Panc1 (cell line): ENCODE measurements around the gene NPAS3. TPM values are rescaled to one million over a fixed set of nuclear protein-coding genes. Genes with fewer than 3 reads are reported as not detected.

Experiments
- ATAC-seq: fragments of 200-7000 bp; cut with Tn5 transposase; 2 replicates; pipeline ENCODE4 v1.9.1; 2020; ENCODE audit warnings: mild to moderate bottlenecking, moderate library complexity
- BruUV-seq: library from RNA; stranded (reverse); fragments of 400-500 nt; replicated peaks from 2 replicates; lab custom pipeline; 2021; lab: Mats Ljungman, UMichigan
- CTCF ChIA-PET: fragments of 300-600 bp; sonication (Branson Sonifier 250); formaldehyde crosslinking; loops from one replicate; lab custom pipeline; 2022; ENCODE audit warnings: antibody characterized with exemption; lab: Charles Lee
- POLR2A ChIA-PET: fragments of 300-600 bp; sonication (Branson Sonifier 250); formaldehyde crosslinking; loops from one replicate; lab custom pipeline; 2022; ENCODE audit warnings: antibody characterized with exemption; lab: Charles Lee
- DNase-seq: peaks from one replicate; pipeline ENCODE4 v3.0.0-alpha.2; 2010; ENCODE audit warnings: low read depth, low spot score
- H3K27ac ChIP-seq: 2 replicates; pipeline ENCODE4 v1.5.1; 2011; ENCODE audit warnings: mild to moderate bottlenecking, low read length, inconsistent platforms
- H3K27me3 ChIP-seq: fragments of 200-500 bp; sonication (Bioruptor generic); 2 replicates; pipeline ENCODE4 v1.6.0; 2014; ENCODE audit warnings: low read length, inconsistent platforms; ENCODE audit not compliant: control insufficient read depth, insufficient read depth
- H3K36me3 ChIP-seq: fragments of 200-500 bp; sonication (Bioruptor generic); 2 replicates; pipeline ENCODE4 v1.5.1; 2014; ENCODE audit warnings: inconsistent platforms, mild to moderate bottlenecking, low read length, moderate library complexity; ENCODE audit not compliant: control insufficient read depth, insufficient read depth
- H3K4me1 ChIP-seq: 2 replicates; pipeline ENCODE4 v1.5.1; 2011; ENCODE audit warnings: inconsistent platforms, mild to moderate bottlenecking, low read length, moderate library complexity; ENCODE audit not compliant: control insufficient read depth, insufficient read depth
- H3K4me3 ChIP-seq, 2 experiments: 2 replicates each; pipeline ENCODE4 v1.5.1; 2011 to 2012; ENCODE audit warnings: low read depth in 2 of 2, low read length in 2 of 2, mild to moderate bottlenecking in 2 of 2, inconsistent platforms in 1 of 2, moderate library complexity in 1 of 2
- H3K9me3 ChIP-seq: fragments of 200-500 bp; sonication (Bioruptor generic); 2 replicates; pipeline ENCODE4 v1.5.1; 2014; ENCODE audit warnings: low read depth, mild to moderate bottlenecking, inconsistent platforms, low read length, moderate library complexity; ENCODE audit not compliant: control insufficient read depth, insufficient read depth
- CTCF ChIP-seq: fragments of 450-650 bp; IDR thresholded peaks from 2 replicates; pipeline ENCODE4 v1.5.1; 2017; ENCODE audit warnings: mild to moderate bottlenecking
- POLR2AphosphoS5 ChIP-seq: IDR thresholded peaks from 2 replicates; pipeline ENCODE4 v1.6.1; 2012; ENCODE audit warnings: mild to moderate bottlenecking, low read depth, low read length, moderate library complexity
- SIN3A ChIP-seq: IDR thresholded peaks from 2 replicates; pipeline ENCODE4 v1.6.1; 2012; ENCODE audit warnings: low read depth, mild to moderate bottlenecking, low read length, moderate library complexity, borderline replicate concordance; ENCODE audit not compliant: insufficient read depth
- TCF7L2 ChIP-seq: IDR thresholded peaks from 2 replicates; pipeline ENCODE4 v1.6.1; 2011; ENCODE audit warnings: mild to moderate bottlenecking, low read depth, low read length, inconsistent platforms
- in situ Hi-C: cut with HindIII; loops from 2 replicates; pipeline ENCODE4 v1.10.0; 2016; ENCODE audit warnings: low sequenced_read_pairs, low pct_unique_long_range_greater_than_20kb
- intact Hi-C: fragments of 100-400 bp; cut with micrococcal nuclease; formaldehyde crosslinking; loops from one replicate; pipeline ENCODE4 v1.10.0; 2022; ENCODE audit not compliant: unreplicated experiment
- total RNA-seq: library from RNA; stranded (reverse); gene quantifications from one replicate; pipeline ENCODE4 v1.2.1, GENCODE V29; 2021; ENCODE audit not compliant: unreplicated experiment
- TF ChIP-seq, protein P1 (sequence below), 2 experiments: IDR thresholded peaks; 2 replicates each; pipeline ENCODE4 v1.6.1; 2011 to 2012; ENCODE audit warnings: low read depth in 2 of 2, control low read depth in 1 of 2, low read length in 1 of 2, mild to moderate bottlenecking in 1 of 2, moderate library complexity in 1 of 2; ENCODE audit not compliant: insufficient read depth in 1 of 2

The NPAS3 gene
- total RNA-seq, 1 experiment from 2014 or later = 0.23 TPM

GRCh38 chr14:33529787-33530757 is 591.4 kb downstream of the NPAS3 start:
- BruUV-seq = no TSS peak

DNA sequence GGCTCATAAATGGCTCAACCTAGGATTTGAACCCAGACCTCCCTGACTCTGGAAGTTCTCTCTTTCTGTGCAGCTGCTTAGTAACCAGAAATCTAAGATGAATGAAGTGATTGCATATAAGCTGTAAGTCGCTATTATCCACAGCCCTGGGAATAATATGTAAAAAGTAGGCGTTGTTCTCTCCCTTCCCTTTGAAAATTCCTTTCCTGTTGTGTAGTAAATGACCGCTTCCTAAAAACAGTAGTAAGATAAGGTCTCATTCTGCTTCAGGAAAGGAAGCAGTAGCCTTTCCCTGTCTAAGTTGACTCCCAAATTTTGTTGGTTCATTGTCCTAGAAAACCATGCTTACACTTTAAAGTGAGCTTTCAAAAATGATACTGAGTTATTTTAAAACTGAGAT is 593.9 kb downstream of the NPAS3 start:
- in situ Hi-C loops (no loop called here), intact Hi-C loops (no loop called here)
- Histone ChIP-seq H3K27me3 (no peaks in the 10 kb centered on the region), H3K4me3 (no peak overlapping the region), H3K27ac (no peak overlapping the region), H3K4me1 (no peaks in the 10 kb centered on the region), H3K36me3 (no peaks in the 10 kb centered on the region), H3K9me3 (no peaks in the 10 kb centered on the region)
- ChIA-PET POLR2A (no interaction called here), CTCF (no interaction called here)
- TF ChIP-seq CTCF = no peak
- TF ChIP-seq, protein P1, sequence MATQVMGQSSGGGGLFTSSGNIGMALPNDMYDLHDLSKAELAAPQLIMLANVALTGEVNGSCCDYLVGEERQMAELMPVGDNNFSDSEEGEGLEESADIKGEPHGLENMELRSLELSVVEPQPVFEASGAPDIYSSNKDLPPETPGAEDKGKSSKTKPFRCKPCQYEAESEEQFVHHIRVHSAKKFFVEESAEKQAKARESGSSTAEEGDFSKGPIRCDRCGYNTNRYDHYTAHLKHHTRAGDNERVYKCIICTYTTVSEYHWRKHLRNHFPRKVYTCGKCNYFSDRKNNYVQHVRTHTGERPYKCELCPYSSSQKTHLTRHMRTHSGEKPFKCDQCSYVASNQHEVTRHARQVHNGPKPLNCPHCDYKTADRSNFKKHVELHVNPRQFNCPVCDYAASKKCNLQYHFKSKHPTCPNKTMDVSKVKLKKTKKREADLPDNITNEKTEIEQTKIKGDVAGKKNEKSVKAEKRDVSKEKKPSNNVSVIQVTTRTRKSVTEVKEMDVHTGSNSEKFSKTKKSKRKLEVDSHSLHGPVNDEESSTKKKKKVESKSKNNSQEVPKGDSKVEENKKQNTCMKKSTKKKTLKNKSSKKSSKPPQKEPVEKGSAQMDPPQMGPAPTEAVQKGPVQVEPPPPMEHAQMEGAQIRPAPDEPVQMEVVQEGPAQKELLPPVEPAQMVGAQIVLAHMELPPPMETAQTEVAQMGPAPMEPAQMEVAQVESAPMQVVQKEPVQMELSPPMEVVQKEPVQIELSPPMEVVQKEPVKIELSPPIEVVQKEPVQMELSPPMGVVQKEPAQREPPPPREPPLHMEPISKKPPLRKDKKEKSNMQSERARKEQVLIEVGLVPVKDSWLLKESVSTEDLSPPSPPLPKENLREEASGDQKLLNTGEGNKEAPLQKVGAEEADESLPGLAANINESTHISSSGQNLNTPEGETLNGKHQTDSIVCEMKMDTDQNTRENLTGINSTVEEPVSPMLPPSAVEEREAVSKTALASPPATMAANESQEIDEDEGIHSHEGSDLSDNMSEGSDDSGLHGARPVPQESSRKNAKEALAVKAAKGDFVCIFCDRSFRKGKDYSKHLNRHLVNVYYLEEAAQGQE (IDR thresholded peaks at IDR 0.05; ENCODE audit: insufficient read depth in 1 of 2, low read depth in 2 of 2, low read length in 1 of 2) = no peak
- ATAC-seq (no peak), DNase-seq (no peak)
- no TSS peak for BruUV-seq

More at GRCh38 chr14:33529787-33530757, 591.4 kb downstream of the NPAS3 start:
- TF ChIP-seq TCF7L2 = no peak
- no peak for TF ChIP-seq CTCF
- TF ChIP-seq POLR2AphosphoS5 = no peak
- TF ChIP-seq, protein P1 (IDR thresholded peaks at IDR 0.05; ENCODE audit: insufficient read depth in 1 of 2, low read depth in 2 of 2, low read length in 1 of 2) = no peak
- TF ChIP-seq SIN3A = no peak
- no peaks in the 10 kb centered on the region for H3K4me1 ChIP-seq
- H3K27me3 ChIP-seq = no peaks in the 10 kb centered on the region
- intact Hi-C loops = no loop called here
- ChIA-PET CTCF (no interaction called here), POLR2A (interaction anchor here (0.6 kb wide), 2 partner anchors 51 to 204 kb away, joined by 3 read pairs; no protein-coding TSS in a partner anchor)
- H3K27ac ChIP-seq = no peak overlapping the region
- ATAC-seq (no peak), DNase-seq (no peak)
- in situ Hi-C loops = no loop called here
- no peaks in the 10 kb centered on the region for H3K9me3 ChIP-seq
- no peaks in the 10 kb centered on the region for H3K36me3 ChIP-seq
- no peak overlapping the region for H3K4me3 ChIP-seq
